K562 (cell line): Measurements from ENCODE around the gene FRMD4B. TPM values are rescaled to one million over a fixed set of nuclear protein-coding genes. Genes with fewer than 3 reads are reported as not detected.

Source experiments
- ATAC-seq: fragments of 200-7000 bp; cut with Tn5 transposase; 3 replicates; pipeline ENCODE4 v1.9.1; 2020; ENCODE audit warnings: moderate library complexity
- BruUV-seq: library from RNA; stranded (reverse); fragments of 400-500 nt; replicated peaks from 2 replicates; lab custom pipeline; 2021; lab: Mats Ljungman, UMichigan
- CTCF ChIA-PET: fragments of 300-600 bp; formaldehyde crosslinking; extraction: SDS; loops from one replicate; lab custom pipeline; 2021; ENCODE audit warnings: low intra/inter-chr PET ratio; lab: Yijun Ruan, JAX
- POLR2A ChIA-PET: fragments of 300-600, 350-650 bp; sonication (Branson Sonifier 250); formaldehyde crosslinking; extraction: SDS; loops from one replicate; lab custom pipeline; 2021; ENCODE audit warnings: antibody characterized with exemption, inconsistent platforms; lab: Yijun Ruan, JAX
- DNase-seq, 4 experiments: peaks; one replicate each; pipeline versions ENCODE4 v3.0.0 to v3.0.0-alpha.2; 2011 to 2018; ENCODE audit warnings: low spot score in 3 of 4, mixed read lengths in 3 of 4; ENCODE audit errors: extremely low read depth in 1 of 4
- FAIRE-seq: peaks from 2 replicates; lab custom pipeline; 2011; peaks lifted over from hg19 to GRCh38; lab: Jason Lieb, UNC
- H2AFZ ChIP-seq: 2 replicates; pipeline ENCODE4 v1.6.0; 2011; ENCODE audit warnings: low read depth, low read length, control low read depth, inconsistent platforms
- H3K27ac ChIP-seq: fragments of 200-600 bp; 3 replicates; pipeline ENCODE4 v1.8.0; 2011; ENCODE audit warnings: low read depth, mild to moderate bottlenecking, control low read depth, inconsistent platforms, low read length, moderate library complexity, mixed read lengths; ENCODE audit errors: extremely low read depth
- H3K27me3 ChIP-seq, 2 experiments: fragments of 300-600 bp in 1 of 2; 2 replicates in 1 of 2; 3 replicates in 1 of 2; pipeline versions ENCODE4 v1.6.0 to v1.8.0; 2011; ENCODE audit warnings: inconsistent platforms in 2 of 2, low read length in 2 of 2, mild to moderate bottlenecking in 1 of 2, mixed read lengths in 1 of 2, moderate library complexity in 1 of 2; ENCODE audit not compliant: control insufficient read depth in 2 of 2, insufficient read depth in 2 of 2
- H3K36me3 ChIP-seq: fragments of 300-600 bp; 3 replicates; pipeline ENCODE4 v1.8.0; 2011; ENCODE audit warnings: mild to moderate bottlenecking, low read length, inconsistent platforms; ENCODE audit not compliant: control insufficient read depth, insufficient read depth
- H3K4me1 ChIP-seq, 2 experiments: fragments of 200-600 bp in 1 of 2; replicated peaks in 1 of 2; 2 replicates in 1 of 2; 3 replicates in 1 of 2; pipeline versions ENCODE4 v1.5.1 to v1.8.0; 2011; ENCODE audit warnings: inconsistent platforms in 2 of 2, low read length in 2 of 2, mild to moderate bottlenecking in 1 of 2, mixed read lengths in 1 of 2, moderate library complexity in 1 of 2; ENCODE audit not compliant: control insufficient read depth in 2 of 2, insufficient read depth in 2 of 2
- H3K4me2 ChIP-seq: 2 replicates; pipeline ENCODE4 v1.6.1; 2011; ENCODE audit warnings: low read length, control low read depth, inconsistent platforms, mixed read lengths; ENCODE audit not compliant: insufficient read depth
- H3K4me3 ChIP-seq: fragments of 200-600 bp; sonication (generic), shearing (Covaris generic); 2 replicates; pipeline ENCODE4 v1.5.1; 2016; ENCODE audit warnings: control low read depth, inconsistent platforms
- H3K79me2 ChIP-seq: fragments of 200-600 bp; 3 replicates; pipeline ENCODE4 v1.8.0; 2011; ENCODE audit warnings: low read length, inconsistent platforms; ENCODE audit not compliant: control insufficient read depth, insufficient read depth
- H3K9ac ChIP-seq, 2 experiments: 2 replicates each; pipeline versions ENCODE4 v1.6.0 to v1.6.1; 2011; ENCODE audit warnings: low read depth in 2 of 2, low read length in 2 of 2, control low read depth in 1 of 2, inconsistent platforms in 1 of 2, mild to moderate bottlenecking in 1 of 2, mixed read lengths in 1 of 2; ENCODE audit not compliant: insufficient read depth in 1 of 2
- H3K9me1 ChIP-seq: one replicate; pipeline ENCODE4 v1.6.0; 2011; ENCODE audit warnings: inconsistent platforms, mild to moderate bottlenecking, low read length, moderate library complexity; ENCODE audit not compliant: control insufficient read depth, insufficient read depth
- H3K9me3 ChIP-seq: replicated peaks from 2 replicates; pipeline ENCODE4 v1.5.1; 2011; ENCODE audit warnings: low read depth, low read length, inconsistent platforms; ENCODE audit not compliant: control insufficient read depth, insufficient read depth
- H4K20me1 ChIP-seq: replicated peaks from 2 replicates; pipeline ENCODE4 v1.6.1; 2011; ENCODE audit warnings: low read length, inconsistent platforms, mixed read lengths; ENCODE audit not compliant: control insufficient read depth, insufficient read depth
- CREM ChIP-seq: IDR thresholded peaks from 2 replicates; pipeline ENCODE4 v1.6.1; 2014; ENCODE audit warnings: antibody characterized with exemption, low read depth
- DLX4 ChIP-seq: fragments of 250-450 bp; sonication (Bioruptor Pico); IDR thresholded peaks from 2 replicates; pipeline ENCODE4 v1.6.1; 2021; ENCODE audit warnings: mild to moderate bottlenecking
- GATA2 ChIP-seq: sonication (generic); formaldehyde crosslinking; IDR thresholded peaks from 2 replicates; pipeline ENCODE4 v1.4.0; 2020; ENCODE audit warnings: mild to moderate bottlenecking, missing genetic modification reagents
- POU5F1 ChIP-seq: fragments of 150-350 bp; IDR thresholded peaks from 2 replicates; pipeline ENCODE4 v1.6.1; 2014; ENCODE audit warnings: borderline replicate concordance, low read length, low read depth, mild to moderate bottlenecking; ENCODE audit not compliant: partially characterized antibody
- SP1 ChIP-seq: sonication (generic); formaldehyde crosslinking; IDR thresholded peaks from 2 replicates; pipeline ENCODE4 v1.8.1; 2022; ENCODE audit warnings: mild to moderate bottlenecking, missing genetic modification reagents
- ZBTB9 ChIP-seq: fragments of 450-650 bp; formaldehyde crosslinking; IDR thresholded peaks from 2 replicates; pipeline ENCODE4 v1.4.0; 2020; ENCODE audit warnings: mild to moderate bottlenecking, moderate library complexity
- ZNF695 ChIP-seq: fragments of 450-650 bp; formaldehyde crosslinking; IDR thresholded peaks from 2 replicates; pipeline ENCODE4 v1.4.0; 2020; ENCODE audit warnings: mild to moderate bottlenecking, moderate library complexity
- WGBS: fragments of 100-300 bp; shearing (Covaris generic); methylation state at CpG from one replicate; pipeline ENCODE4 v1.1.6; 2016; ENCODE audit warnings: low coverage, mixed read lengths; ENCODE audit not compliant: insufficient coverage; ENCODE audit errors: missing lambda C conversion rate; 5-methylcytosine and 5-hydroxymethylcytosine counted together
- in situ Hi-C: fragments of 300-500 bp; cut with MboI; formaldehyde crosslinking; loops from 4 replicates; pipeline ENCODE4 v1.15.0; 2018; ENCODE audit warnings: inconsistent platforms, mixed read lengths
- intact Hi-C: fragments of 100-400 bp; cut with micrococcal nuclease; formaldehyde crosslinking; loops from 2 replicates; pipeline ENCODE4 v1.14.2; 2022
- polyA plus RNA-seq, 8 experiments: library from polyadenylated mRNA; depleted of rRNA in 4 of 8; stranded (reverse) in 5 of 8; unstranded in 3 of 8; fragments of >200 nt; fragmentation: Nextera tagmentation in 2 of 8; fragmentation: Illumina TruSeq in 1 of 8; extraction: Ambion mirVana in 2 of 8; extraction: Trizol in 1 of 8; gene quantifications; 2 replicates each; pipeline versions ENCODE4 v1.2.1 to v1.2.3, GENCODE V29; 2011 to 2014; ENCODE audit warnings: inconsistent platforms in 1 of 8, missing spikeins in 1 of 8
- total RNA-seq, 7 experiments: library from RNA; depleted of rRNA in 6 of 7; stranded (reverse); fragments of >200 nt in 6 of 7; fragmentation: Illumina TruSeq in 2 of 7; extraction: Trizol in 2 of 7; gene quantifications; 2 replicates each; pipeline versions ENCODE4 v1.2.1 to v1.2.3, GENCODE V29; 2011 to 2021; ENCODE audit warnings: low replicate concordance in 1 of 7

Gene FRMD4B
- total and polyA plus RNA-seq, 9 of the 15 experiments (the other 6 are each of a cell fraction or from before 2014, with no cell fraction given): 0.03 to 0.09 (median 0.04) TPM; not detected in 3

- DNase-seq (no peak), FAIRE-seq (no peak), ATAC-seq (no peak)
- H2AFZ ChIP-seq: no peak overlapping the region
- H3K36me3 ChIP-seq: no peaks in the 10 kb centered on the region
- no TSS peak for BruUV-seq
- in situ Hi-C loops: no loop called here
- H3K4me2 ChIP-seq: no peak overlapping the region
- CTCF ChIA-PET: no interaction called here
- no peak overlapping the region for H3K27ac ChIP-seq
- H3K27me3 ChIP-seq: no peaks in the 10 kb centered on the region; a peak in 1 of 5 replicates
- no peaks in the 10 kb centered on the region for H4K20me1 ChIP-seq
- no peaks in the 10 kb centered on the region for H3K9me1 ChIP-seq
- H3K4me1 ChIP-seq: no peaks in the 10 kb centered on the region
- intact Hi-C loops: no loop called here
- no peak overlapping the region for H3K4me3 ChIP-seq
- POLR2A ChIA-PET: no interaction called here
- H3K79me2 ChIP-seq: no peaks in the 10 kb centered on the region
- WGBS: 0% methylated on average over 4 of the region's 4 CpGs
- no peaks in the 10 kb centered on the region for H3K9me3 ChIP-seq
- no peak overlapping the region for H3K9ac ChIP-seq
- TF ChIP-seq ZNF695 (CRISPR knock-in tag): no peak
- no peak for TF ChIP-seq GATA2 (CRISPR knock-in tag)
- no peak for TF ChIP-seq SP1 (CRISPR knock-in tag)
- TF ChIP-seq ZBTB9 (CRISPR knock-in tag): no peak
- TF ChIP-seq DLX4 (CRISPR knock-in tag): no peak
- no peak for TF ChIP-seq POU5F1
- TF ChIP-seq CREM: no peak
Measured at GRCh38 chr3:69319652-69320051, 66.2 kb downstream of the FRMD4B start.
